GM18517 (cell line): ENCODE results near the gene LGI2.
"Not testable (repeated sequence)": the region's sequence is repeated elsewhere in the genome, so short reads cannot be mapped to it uniquely, and the experiment has no call there.

Experiments
- ATAC-seq: cut with Tn5 transposase; IDR thresholded peaks from one replicate; pipeline ENCODE4 v1.9.1; 2021; ENCODE audit warnings: mild to moderate bottlenecking, moderate library complexity; ENCODE audit not compliant: unreplicated experiment

The LGI2 gene

GRCh38 chr4:25030277-25031076 lies at the start of gene LGI2:
Gene LGI2, minus strand, starts transcription at chr4:25030946. Its CDS starts 253 bp downstream, at chr4:25030693.
- no peak for ATAC-seq

- ATAC-seq, result no peak
Observed at GRCh38 chr4:25078523-25078922, 47.8 kb upstream of the LGI2 start.

GRCh38 chr4:25076625-25077398 lies 46.1 kb upstream of the LGI2 start:
- ATAC-seq, result no peak

- ATAC-seq, result no peak
Observed at GRCh38 chr4:25075851-25076250, 45.1 kb upstream of the LGI2 start.

- ATAC-seq, result no peak
Observed at GRCh38 chr4:25075129-25075528, 44.4 kb upstream of the LGI2 start.

- no peak for ATAC-seq
Observed at GRCh38 chr4:25070545-25070944, 39.8 kb upstream of the LGI2 start.

GRCh38 chr4:25069014-25069413 lies 38.3 kb upstream of the LGI2 start:
- no peak for ATAC-seq

GRCh38 chr4:25068386-25068785 lies 37.6 kb upstream of the LGI2 start:
- ATAC-seq, result no peak

- no peak for ATAC-seq
Observed at GRCh38 chr4:25065932-25066590, 35.3 kb upstream of the LGI2 start.

GRCh38 chr4:25065431-25065858 lies 34.7 kb upstream of the LGI2 start:
- ATAC-seq, result no peak

- ATAC-seq, result not testable (repeated sequence)
Observed at GRCh38 chr4:25064447-25064846, 33.7 kb upstream of the LGI2 start.

GRCh38 chr4:25063116-25063515 lies 32.4 kb upstream of the LGI2 start:
- no peak for ATAC-seq

- ATAC-seq, result no peak
Observed at GRCh38 chr4:25062098-25062497, 31.4 kb upstream of the LGI2 start.

GRCh38 chr4:25061602-25062001 lies 30.9 kb upstream of the LGI2 start:
- ATAC-seq, result no peak

- no peak for ATAC-seq
Observed at GRCh38 chr4:25060963-25061340, 30.2 kb upstream of the LGI2 start.

GRCh38 chr4:25060241-25060962 lies 29.7 kb upstream of the LGI2 start:
- ATAC-seq, result no peak

- ATAC-seq, result no peak
Observed at GRCh38 chr4:25059791-25060190, 29.0 kb upstream of the LGI2 start.

- ATAC-seq, result no peak
Observed at GRCh38 chr4:25058796-25059195, 28.1 kb upstream of the LGI2 start.

- ATAC-seq, result no peak
Observed at GRCh38 chr4:25057299-25057698, 26.6 kb upstream of the LGI2 start.

GRCh38 chr4:25052037-25052436 lies 21.3 kb upstream of the LGI2 start:
- ATAC-seq, result not testable (repeated sequence)

- ATAC-seq, result no peak
Observed at GRCh38 chr4:25051534-25051933, 20.8 kb upstream of the LGI2 start.
